H1 (cell line): ENCODE measurements around the gene FHL2.

ENCODE experiments used
- GABPA ChIP-seq: IDR thresholded peaks from 2 replicates; pipeline ENCODE4 v1.6.1; 2011; ENCODE audit warnings: mild to moderate bottlenecking, low read length, moderate library complexity, borderline replicate concordance; ENCODE audit not compliant: insufficient read depth
- PHF8 ChIP-seq: fragments of 200-600 bp; sonication (generic); conservative IDR thresholded peaks from 2 replicates; pipeline ENCODE4 v1.7.1; 2012; ENCODE audit warnings: low read depth, mild to moderate bottlenecking, inconsistent platforms, low read length, moderate library complexity
- SP1 ChIP-seq: IDR thresholded peaks from 2 replicates; pipeline ENCODE4 v1.6.1; 2011; ENCODE audit warnings: low read depth, low read length
- TF ChIP-seq, protein P1 (sequence below), 3 experiments: IDR thresholded peaks; 1 replicate in 2 of 3; 2 replicates in 1 of 3; pipeline versions ENCODE4 v1.5.1 to v1.6.1; 2011; ENCODE audit warnings: low read length in 3 of 3, mild to moderate bottlenecking in 3 of 3, inconsistent platforms in 2 of 3, low read depth in 1 of 3, moderate library complexity in 1 of 3; ENCODE audit not compliant: insufficient read depth in 1 of 3; ENCODE audit errors: control extremely low read depth in 1 of 3

DNA sequence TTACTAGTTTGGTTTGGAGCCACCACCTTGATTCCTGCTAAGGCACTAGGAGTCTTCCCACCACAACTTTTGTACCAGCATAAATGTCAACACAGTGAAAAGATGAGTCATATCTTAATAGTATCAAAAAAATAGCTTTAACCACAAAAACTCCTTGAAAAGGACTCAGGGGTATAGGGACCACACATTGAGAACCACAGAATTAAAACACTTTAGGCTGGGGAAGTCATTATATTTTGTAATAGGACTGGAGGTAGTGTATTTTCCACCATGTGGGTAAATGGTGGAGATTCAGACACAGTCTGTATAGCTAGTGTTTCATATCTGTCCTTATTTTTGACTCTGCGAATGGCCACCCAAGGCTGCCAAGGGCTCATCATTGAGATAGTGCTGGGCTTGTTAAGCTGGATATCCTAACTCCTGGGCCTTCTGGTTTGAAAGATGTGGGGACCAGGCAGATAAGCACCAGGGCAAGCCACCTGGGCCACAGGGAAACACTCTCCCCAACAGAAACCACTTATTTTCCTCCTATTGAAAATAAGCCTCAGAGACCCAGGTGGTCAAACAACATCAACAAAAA lies 19.1 kb upstream of the FHL2 start:
- TF ChIP-seq GABPA = no peak
- TF ChIP-seq, protein P1, sequence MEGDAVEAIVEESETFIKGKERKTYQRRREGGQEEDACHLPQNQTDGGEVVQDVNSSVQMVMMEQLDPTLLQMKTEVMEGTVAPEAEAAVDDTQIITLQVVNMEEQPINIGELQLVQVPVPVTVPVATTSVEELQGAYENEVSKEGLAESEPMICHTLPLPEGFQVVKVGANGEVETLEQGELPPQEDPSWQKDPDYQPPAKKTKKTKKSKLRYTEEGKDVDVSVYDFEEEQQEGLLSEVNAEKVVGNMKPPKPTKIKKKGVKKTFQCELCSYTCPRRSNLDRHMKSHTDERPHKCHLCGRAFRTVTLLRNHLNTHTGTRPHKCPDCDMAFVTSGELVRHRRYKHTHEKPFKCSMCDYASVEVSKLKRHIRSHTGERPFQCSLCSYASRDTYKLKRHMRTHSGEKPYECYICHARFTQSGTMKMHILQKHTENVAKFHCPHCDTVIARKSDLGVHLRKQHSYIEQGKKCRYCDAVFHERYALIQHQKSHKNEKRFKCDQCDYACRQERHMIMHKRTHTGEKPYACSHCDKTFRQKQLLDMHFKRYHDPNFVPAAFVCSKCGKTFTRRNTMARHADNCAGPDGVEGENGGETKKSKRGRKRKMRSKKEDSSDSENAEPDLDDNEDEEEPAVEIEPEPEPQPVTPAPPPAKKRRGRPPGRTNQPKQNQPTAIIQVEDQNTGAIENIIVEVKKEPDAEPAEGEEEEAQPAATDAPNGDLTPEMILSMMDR (IDR thresholded peaks at IDR 0.05; ENCODE audit: control extremely low read depth in 1 of 3, insufficient read depth in 1 of 3, low read depth in 1 of 3, low read length in 3 of 3) = no peak
- TF ChIP-seq PHF8 = no peak
- no peak for TF ChIP-seq SP1
